GM20431 (cell line): ENCODE results near the gene MED31.

ENCODE experiments used
- in situ Hi-C: fragments of 300-500 bp; cut with MseI, MboI; formaldehyde crosslinking; loops from one replicate; pipeline ENCODE4 v1.15.0; 2020; ENCODE audit warnings: low sequenced_read_pairs; ENCODE audit not compliant: unreplicated experiment

MED31 gene

DNA sequence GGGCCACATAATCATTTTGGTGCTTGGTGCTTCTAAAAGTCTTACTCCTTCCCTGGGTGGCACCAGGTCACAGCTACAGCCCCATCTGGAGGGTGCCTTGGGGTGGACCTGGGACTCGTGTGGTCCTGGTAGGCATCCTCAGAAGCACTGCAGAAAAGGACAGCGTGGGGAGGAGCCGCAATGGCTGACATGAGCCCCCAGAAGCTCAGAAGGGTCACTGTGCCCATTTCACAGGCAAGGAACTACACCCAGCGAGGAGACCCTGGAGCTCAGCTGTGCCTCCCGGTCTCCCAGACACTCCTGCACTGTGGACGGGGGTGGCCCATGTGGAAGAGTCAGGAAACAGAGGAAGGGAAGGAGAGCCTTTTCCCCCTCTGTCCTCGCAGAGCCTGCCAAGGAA lies 26.5 kb upstream of the MED31 start:
- in situ Hi-C loops, result no loop called here

GRCh38 chr17:6677158-6677831 lies 25.9 kb upstream of the MED31 start:
- in situ Hi-C loops, result no loop called here

- in situ Hi-C loops, result no loop called here
Observed at GRCh38 chr17:6676802-6677157, 25.4 kb upstream of the MED31 start.

GRCh38 chr17:6675201-6675825 lies 23.9 kb upstream of the MED31 start:
- in situ Hi-C loops, result no loop called here

GRCh38 chr17:6674586-6674985 lies 23.2 kb upstream of the MED31 start:
- in situ Hi-C loops, result loop anchor here (25.0 kb wide), 2 partner anchors 163 to 338 kb away; partner anchors contain the start of genes BCL6B, RNASEK and TEKT1

- in situ Hi-C loops, result loop anchor here (25.0 kb wide), 2 partner anchors 166 to 341 kb away; partner anchors contain the start of genes BCL6B, RNASEK and TEKT1
Observed at GRCh38 chr17:6671431-6671830, 20.0 kb upstream of the MED31 start.

- in situ Hi-C loops, result loop anchor here (25.0 kb wide), 2 partner anchors 166 to 341 kb away; partner anchors contain the start of genes BCL6B, RNASEK and TEKT1
Observed at GRCh38 chr17:6670999-6671398, 19.6 kb upstream of the MED31 start.

DNA sequence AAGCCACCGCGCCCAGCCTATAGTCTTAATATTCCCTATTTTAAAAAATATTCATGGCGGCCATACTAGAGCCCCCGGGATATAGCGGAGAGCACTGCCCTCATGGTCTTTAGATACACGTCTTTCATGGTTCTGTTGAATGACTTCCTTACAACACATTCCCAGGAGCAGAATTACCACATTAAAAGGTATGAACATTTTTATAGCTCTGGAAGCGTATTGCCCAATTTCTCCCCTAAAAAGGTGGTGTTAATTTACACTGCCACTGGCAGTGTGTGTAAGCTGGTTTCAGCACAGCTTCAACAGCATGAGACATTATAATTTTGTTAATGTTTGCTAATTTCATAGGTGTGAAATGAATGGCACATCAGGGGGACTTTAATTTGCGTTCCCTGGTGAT lies 19.2 kb upstream of the MED31 start:
- in situ Hi-C loops, result loop anchor here (25.0 kb wide), 2 partner anchors 167 to 342 kb away; partner anchors contain the start of genes BCL6B, RNASEK and TEKT1

DNA sequence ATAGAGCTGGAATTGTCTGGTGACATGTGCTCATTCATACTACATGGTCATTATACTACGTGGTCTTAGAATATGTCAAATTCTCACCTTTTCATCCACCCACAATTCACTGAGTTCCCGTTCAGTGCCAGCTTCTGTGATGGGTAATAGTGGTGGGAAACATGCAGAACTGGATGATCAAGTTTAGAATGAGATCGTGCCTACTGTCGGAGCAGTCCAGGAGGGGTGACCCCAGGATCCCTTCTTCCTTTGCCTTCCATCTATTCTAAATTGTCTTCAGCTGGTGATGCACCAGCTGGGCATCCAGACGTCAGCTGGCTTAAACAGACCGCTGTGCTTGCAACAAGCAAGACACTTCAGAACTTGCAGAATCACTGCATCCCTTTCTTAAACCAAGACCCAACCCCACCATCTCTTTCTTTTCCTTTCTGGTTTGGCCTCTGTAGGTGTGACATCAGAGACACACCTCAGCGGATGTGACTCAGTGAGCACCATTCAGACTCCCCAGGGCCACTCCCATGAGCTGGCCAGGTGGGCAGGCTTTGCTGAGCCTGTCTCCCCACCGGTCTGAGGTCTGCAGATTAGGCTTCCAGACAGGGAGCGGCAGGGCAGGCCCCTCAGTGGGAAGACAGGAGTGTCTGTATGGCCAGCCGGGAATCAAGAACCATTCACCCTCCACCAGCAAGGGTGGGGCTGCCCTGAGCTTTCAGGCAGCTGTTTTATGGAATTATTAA lies 18.2 kb upstream of the MED31 start:
- in situ Hi-C loops, result loop anchor here (25.0 kb wide), 2 partner anchors 168 to 343 kb away; partner anchors contain the start of genes BCL6B, RNASEK and TEKT1

DNA sequence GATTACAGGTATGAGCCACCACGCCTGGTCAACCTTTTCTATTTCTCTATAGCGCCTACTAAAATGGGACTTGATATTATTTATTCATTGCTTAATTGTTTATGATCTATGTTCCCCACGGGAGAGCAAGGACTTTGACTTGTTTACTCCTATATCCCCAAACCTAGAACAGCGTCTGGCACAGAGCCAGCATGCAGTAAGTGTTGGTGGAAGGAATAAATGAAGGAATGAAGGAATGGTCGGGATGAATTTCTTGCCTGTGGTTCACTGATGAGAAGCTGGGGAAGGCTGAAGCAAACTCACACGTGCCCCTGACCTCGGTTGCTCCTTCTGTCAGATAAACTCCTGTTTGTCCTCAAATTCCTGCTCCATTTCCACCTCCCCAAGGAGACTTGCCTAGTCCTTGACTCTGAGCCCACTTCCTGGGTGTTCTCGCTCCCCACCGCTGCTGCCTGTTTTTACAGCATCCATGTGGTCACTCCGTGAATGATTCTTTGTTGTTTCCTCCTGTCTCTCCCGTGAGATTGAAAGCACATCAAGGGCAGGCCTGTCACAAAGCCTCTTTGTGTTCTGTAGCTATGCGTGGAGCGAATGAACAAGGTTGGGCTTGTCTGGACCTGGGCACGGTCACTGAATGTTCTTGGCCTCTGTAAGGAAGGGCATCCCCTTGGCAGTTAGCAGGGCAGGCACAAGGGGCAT lies 17.5 kb upstream of the MED31 start:
- in situ Hi-C loops, result loop anchor here (25.0 kb wide), 2 partner anchors 168 to 343 kb away; partner anchors contain the start of genes BCL6B, RNASEK and TEKT1

DNA sequence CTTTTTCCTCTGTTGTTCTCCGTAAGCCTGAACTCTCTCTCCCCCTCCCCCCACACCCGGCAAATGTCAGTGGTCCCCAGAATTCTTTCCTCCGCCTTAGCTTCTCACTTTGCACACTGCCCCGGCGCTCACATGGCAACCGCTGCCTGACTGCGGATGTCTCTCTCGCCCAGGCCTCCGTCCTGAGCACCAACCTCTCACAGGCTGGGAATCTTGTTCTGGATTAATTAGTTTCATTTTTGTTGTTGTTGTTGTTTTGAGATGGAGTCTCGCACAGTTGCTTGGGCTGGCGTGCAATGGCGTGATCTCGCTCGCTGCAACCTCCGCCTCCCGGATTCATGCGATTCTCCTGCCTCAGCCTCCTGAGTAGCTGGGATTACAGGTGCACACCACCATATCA lies 16.8 kb upstream of the MED31 start:
- in situ Hi-C loops, result loop anchor here (25.0 kb wide), 2 partner anchors 169 to 344 kb away; partner anchors contain the start of genes BCL6B, RNASEK and TEKT1

DNA sequence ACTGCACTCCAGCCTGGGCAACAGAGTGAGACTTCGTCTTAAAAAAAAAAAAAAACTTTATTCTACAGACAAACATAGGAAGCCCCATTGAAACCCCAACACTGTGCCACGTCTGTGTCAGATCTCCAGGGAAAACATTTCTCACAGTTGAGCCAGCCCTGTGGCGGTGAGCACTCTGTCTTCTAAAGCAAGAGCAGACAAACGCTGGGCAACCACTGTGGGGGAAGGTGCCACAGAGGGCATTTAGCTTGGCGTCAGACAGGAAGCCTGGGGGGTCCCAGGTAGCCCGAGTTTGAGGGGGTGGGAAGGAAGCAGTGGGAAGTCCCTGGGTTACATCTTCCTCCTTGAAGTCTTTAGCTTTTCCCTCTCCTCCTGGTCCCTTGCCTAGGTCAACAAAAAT lies 16.1 kb upstream of the MED31 start:
- in situ Hi-C loops, result loop anchor here (25.0 kb wide), 2 partner anchors 170 to 345 kb away; partner anchors contain the start of genes BCL6B, RNASEK and TEKT1

DNA sequence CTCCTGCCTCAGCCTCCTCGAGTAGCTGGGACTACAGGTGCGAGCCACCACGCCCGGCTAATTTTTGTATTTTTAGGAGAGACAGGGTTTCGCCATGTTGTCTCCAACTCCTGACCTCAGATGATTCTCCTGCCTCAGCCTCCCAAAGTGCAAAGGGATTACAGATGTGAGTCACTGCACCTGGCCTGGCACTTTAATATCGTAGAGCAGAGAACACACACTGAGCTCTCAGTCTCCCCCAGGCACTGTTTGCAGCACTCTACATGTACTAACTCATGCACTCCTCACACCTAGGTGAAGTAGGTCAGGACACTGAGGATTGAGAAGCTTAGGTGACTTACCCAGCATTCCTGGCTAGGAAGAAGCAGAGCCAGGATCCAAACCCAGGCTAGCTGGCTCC lies 15.2 kb upstream of the MED31 start:
- in situ Hi-C loops, result loop anchor here (25.0 kb wide), 2 partner anchors 171 to 346 kb away; partner anchors contain the start of genes BCL6B, RNASEK and TEKT1

DNA sequence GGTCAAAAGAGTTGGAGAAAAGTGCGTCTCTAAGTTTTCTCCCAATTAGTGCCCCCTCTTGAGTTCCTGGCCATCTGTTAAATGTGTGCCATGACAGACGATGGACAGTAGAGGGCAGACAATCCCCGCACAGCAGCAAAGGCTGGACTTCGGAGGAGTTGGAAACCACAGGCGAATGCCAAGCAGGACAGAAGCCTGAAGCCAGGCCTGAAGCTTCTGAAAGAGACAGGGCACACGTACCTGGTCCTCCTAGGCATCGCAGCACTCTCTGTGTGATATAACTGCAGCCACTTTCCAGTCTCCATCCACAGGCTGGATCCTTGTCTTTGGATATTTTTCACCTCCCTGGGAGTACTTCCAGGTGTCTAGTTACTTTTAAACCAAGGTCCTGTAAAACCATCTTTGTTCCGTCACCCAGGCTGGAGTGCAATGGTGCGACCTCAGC lies 14.7 kb upstream of the MED31 start:
- in situ Hi-C loops, result loop anchor here (25.0 kb wide), 2 partner anchors 171 to 346 kb away; partner anchors contain the start of genes BCL6B, RNASEK and TEKT1

DNA sequence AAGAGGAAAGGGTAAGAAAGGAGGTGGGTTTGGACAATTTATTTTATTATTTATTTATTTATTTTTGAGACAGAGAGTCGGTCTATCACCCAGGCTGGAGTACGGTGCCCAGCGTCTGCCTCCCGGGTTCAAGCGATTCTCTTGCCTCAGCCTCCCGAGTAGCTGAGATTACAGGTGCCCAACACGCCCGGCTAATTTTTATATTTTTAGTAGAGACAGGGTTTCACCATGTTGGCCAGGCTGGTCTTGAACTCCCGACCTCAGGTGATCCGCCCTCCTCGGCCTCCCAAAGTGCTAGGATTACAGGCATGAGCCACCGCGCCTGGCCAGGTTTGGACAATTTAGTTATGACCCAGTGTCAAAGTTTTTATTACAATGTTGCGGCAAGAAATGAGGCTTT lies 11.8 kb upstream of the MED31 start:
- in situ Hi-C loops, result loop anchor here (25.0 kb wide), 2 partner anchors 174 to 349 kb away; partner anchors contain the start of genes BCL6B, RNASEK and TEKT1

GRCh38 chr17:6661464-6661848 lies 10.1 kb upstream of the MED31 start:
- in situ Hi-C loops, result loop anchor here (25.0 kb wide), 2 partner anchors 176 to 351 kb away; partner anchors contain the start of genes BCL6B, RNASEK and TEKT1

GRCh38 chr17:6660805-6661463 lies 9.5 kb upstream of the MED31 start:
- in situ Hi-C loops, result loop anchor here (25.0 kb wide), 2 partner anchors 176 to 351 kb away; partner anchors contain the start of genes BCL6B, RNASEK and TEKT1

DNA sequence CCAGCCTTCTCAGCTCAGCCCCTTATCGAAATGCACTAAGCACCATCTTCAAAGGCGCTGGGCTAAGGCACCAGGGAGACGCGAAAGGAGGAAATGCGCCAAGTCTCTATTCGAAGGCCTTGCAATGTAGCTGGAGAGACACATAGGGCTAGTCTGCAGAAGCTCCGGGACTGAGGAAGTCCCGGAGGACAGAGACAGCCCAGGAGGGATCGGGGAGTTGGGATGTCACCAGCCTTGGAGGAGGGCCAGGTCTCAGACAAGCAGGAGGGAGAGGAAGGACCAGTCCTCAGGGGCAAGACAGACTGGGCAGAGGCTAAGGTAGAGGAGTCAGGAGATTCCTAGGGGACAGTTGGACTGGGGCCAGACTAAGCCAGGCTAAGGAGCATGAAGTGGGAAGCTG lies 8.7 kb upstream of the MED31 start:
- in situ Hi-C loops, result loop anchor here (25.0 kb wide), 2 partner anchors 177 to 352 kb away; partner anchors contain the start of genes BCL6B, RNASEK and TEKT1

GRCh38 chr17:6658411-6658810 lies 7.0 kb upstream of the MED31 start:
- in situ Hi-C loops, result loop anchor here (25.0 kb wide), 2 partner anchors 179 to 354 kb away; partner anchors contain the start of genes BCL6B, RNASEK and TEKT1
